ENCODE results near the gene CHEK2. TPM values are rescaled to one million over a fixed set of nuclear protein-coding genes. Genes with fewer than 3 reads are reported as not detected.
A peak's percentile ranks its signal among the peaks of the same experiment; 100 is the strongest.
"Not testable (repeated sequence)": the region's sequence is repeated elsewhere in the genome, so short reads cannot be mapped to it uniquely, and the experiment has no call there.

The CHEK2 gene
- total and polyA plus RNA-seq, 4 donors: 6.0 to 10.4 (median 9.3) TPM

DNA sequence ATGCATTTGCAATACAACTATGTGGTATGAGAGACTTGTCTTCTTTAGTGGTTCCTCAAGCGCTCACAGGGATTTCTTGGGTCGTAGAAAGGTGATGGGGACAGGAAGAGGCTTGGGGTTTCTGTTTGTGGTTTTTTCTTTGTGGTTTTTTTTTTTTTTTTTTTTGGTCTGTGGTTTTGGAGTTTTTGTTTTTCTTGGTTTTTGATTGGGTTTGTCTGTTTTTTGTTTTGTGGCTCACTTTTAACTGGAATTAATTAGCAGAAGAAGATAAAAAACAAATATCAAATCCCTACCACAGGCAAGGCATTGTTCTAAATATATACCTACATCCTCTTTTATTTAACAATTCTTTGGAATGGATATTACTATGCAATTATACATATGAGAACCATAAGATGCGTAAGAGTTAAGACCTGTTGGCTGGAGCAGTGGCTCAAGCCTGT, 67.5 kb downstream of the CHEK2 start:
- ATAC-seq (ENCODE audit: insufficient read depth, low FRiP score) (no peak), DNase-seq (peak in 2 of 3 donors; percentile 16 to 21)
- Histone ChIP-seq H3K27me3 (ENCODE audit: control insufficient read depth in 3 of 3, insufficient read depth in 3 of 3, low read length in 2 of 3) (no peaks in the 10 kb centered on the region), H3K4me3 (no peak overlapping the region), H3K9ac (ENCODE audit: insufficient read depth in 1 of 2, low read length in 2 of 2) (no peak overlapping the region), H3K36me3 (ENCODE audit: control insufficient read depth in 4 of 4, insufficient read depth in 4 of 4, low read length in 4 of 4) (no peaks in the 10 kb centered on the region), H3K27ac (ENCODE audit: low read depth in 1 of 2, low read length in 1 of 2) (no peak overlapping the region), H3K9me3 (ENCODE audit: control insufficient read depth in 4 of 4, insufficient read depth in 3 of 4, low read length in 3 of 4) (no peaks in the 10 kb centered on the region), H3K4me1 (ENCODE audit: control insufficient read depth in 5 of 5, insufficient read depth in 5 of 5, low read length in 5 of 5) (peaks cover 0 to 3% (median 0%) of the 10 kb centered on the region in 5 donors)
- 36 to 53% methylated on average over 3 of the region's 3 CpGs for WGBS, 2 donors
- TF ChIP-seq, protein P1, sequence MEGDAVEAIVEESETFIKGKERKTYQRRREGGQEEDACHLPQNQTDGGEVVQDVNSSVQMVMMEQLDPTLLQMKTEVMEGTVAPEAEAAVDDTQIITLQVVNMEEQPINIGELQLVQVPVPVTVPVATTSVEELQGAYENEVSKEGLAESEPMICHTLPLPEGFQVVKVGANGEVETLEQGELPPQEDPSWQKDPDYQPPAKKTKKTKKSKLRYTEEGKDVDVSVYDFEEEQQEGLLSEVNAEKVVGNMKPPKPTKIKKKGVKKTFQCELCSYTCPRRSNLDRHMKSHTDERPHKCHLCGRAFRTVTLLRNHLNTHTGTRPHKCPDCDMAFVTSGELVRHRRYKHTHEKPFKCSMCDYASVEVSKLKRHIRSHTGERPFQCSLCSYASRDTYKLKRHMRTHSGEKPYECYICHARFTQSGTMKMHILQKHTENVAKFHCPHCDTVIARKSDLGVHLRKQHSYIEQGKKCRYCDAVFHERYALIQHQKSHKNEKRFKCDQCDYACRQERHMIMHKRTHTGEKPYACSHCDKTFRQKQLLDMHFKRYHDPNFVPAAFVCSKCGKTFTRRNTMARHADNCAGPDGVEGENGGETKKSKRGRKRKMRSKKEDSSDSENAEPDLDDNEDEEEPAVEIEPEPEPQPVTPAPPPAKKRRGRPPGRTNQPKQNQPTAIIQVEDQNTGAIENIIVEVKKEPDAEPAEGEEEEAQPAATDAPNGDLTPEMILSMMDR (IDR thresholded peaks at IDR 0.05; ENCODE audit: control extremely low read depth, extremely low read depth): no peak

DNA sequence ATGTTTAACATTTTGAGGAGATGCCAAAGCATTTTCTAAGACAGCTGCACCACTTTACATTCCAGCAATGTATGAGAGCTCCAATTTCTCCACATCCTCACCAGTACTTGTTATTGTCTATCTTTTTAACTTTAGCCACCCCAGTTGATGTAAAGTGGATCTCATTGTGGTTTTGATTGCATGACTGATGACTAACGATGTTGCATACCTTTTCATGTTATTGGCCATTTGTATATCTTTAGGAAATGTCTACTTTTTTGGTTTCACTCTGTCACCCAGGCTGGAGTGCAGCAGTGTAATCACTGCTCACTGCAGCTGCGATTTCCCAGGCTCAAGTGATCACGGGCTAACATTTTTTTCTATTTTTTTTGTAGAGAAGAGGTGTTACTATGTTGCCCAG, 70.9 kb downstream of the CHEK2 start:
- Histone ChIP-seq H3K9me3 (ENCODE audit: control insufficient read depth in 4 of 4, insufficient read depth in 3 of 4, low read length in 3 of 4) (no peaks in the 10 kb centered on the region), H3K9ac (ENCODE audit: insufficient read depth in 1 of 2, low read length in 2 of 2) (no peak overlapping the region), H3K27ac (ENCODE audit: low read depth in 1 of 2, low read length in 1 of 2) (no peak overlapping the region), H3K36me3 (ENCODE audit: control insufficient read depth in 4 of 4, insufficient read depth in 4 of 4, low read length in 4 of 4) (no peaks in the 10 kb centered on the region), H3K4me3 (no peak overlapping the region), H3K4me1 (ENCODE audit: control insufficient read depth in 5 of 5, insufficient read depth in 5 of 5, low read length in 5 of 5) (no peaks in the 10 kb centered on the region), H3K27me3 (ENCODE audit: control insufficient read depth in 3 of 3, insufficient read depth in 3 of 3, low read length in 2 of 3) (no peaks in the 10 kb centered on the region)
- TF ChIP-seq, protein P1 (IDR thresholded peaks at IDR 0.05; ENCODE audit: control extremely low read depth, extremely low read depth): no peak
- WGBS, 2 donors: 82 to 83% methylated on average over 3 of the region's 3 CpGs
- ATAC-seq (ENCODE audit: insufficient read depth, low FRiP score) (no peak), DNase-seq (no peak)

DNA sequence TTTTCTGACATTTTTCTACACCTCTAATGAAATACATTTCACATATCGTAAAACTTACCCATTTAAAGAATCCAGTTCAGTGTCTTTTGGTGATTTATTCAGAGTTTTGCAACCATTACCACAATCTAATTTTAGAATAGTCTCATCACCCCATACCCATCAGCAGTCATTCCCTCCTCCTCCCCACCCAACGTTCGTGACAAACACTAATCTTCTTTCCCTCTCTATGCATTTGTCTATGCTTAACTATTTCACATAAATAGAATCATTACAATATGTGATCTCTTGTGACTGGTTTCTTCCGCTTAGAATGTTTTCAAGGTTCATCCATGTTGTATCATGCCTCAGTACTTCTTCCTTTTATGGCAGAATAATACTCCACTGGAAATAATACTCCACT, 71.5 kb downstream of the CHEK2 start:
- Histone ChIP-seq H3K36me3 (ENCODE audit: control insufficient read depth in 4 of 4, insufficient read depth in 4 of 4, low read length in 4 of 4) (no peaks in the 10 kb centered on the region), H3K4me1 (ENCODE audit: control insufficient read depth in 5 of 5, insufficient read depth in 5 of 5, low read length in 5 of 5) (no peaks in the 10 kb centered on the region), H3K27ac (ENCODE audit: low read depth in 1 of 2, low read length in 1 of 2) (no peak overlapping the region), H3K9me3 (ENCODE audit: control insufficient read depth in 4 of 4, insufficient read depth in 3 of 4, low read length in 3 of 4) (no peaks in the 10 kb centered on the region), H3K9ac (ENCODE audit: insufficient read depth in 1 of 2, low read length in 2 of 2) (no peak overlapping the region), H3K4me3 (no peak overlapping the region), H3K27me3 (ENCODE audit: control insufficient read depth in 3 of 3, insufficient read depth in 3 of 3, low read length in 2 of 3) (no peaks in the 10 kb centered on the region)
- TF ChIP-seq, protein P1 (IDR thresholded peaks at IDR 0.05; ENCODE audit: control extremely low read depth, extremely low read depth): no peak
- ATAC-seq (ENCODE audit: insufficient read depth, low FRiP score) (no peak), DNase-seq (no peak)
- WGBS, 2 donors: 56 to 69% methylated on average over 4 of the region's 4 CpGs

DNA sequence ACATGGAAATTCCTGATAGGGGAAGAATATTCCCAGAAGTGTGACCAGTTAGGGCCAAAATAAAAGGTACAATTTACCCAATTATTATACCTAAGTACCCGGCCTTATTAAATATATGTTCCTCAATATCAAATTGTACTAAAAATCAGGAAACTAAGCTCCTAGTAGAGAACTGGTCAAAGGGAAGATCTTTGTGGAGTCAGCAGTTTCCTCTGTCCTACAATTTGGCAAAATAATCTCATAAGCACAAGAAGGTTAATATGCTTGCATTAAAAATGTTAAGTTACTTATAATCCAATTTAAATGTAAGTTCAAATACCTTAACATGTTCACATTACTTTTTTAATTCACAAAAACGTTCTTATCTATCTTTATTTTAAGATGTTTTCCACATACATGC, 72.2 kb downstream of the CHEK2 start:
- H3K4me1 ChIP-seq (ENCODE audit: control insufficient read depth in 5 of 5, insufficient read depth in 5 of 5, low read length in 5 of 5): no peaks in the 10 kb centered on the region
- no peaks in the 10 kb centered on the region for H3K27me3 ChIP-seq (ENCODE audit: control insufficient read depth in 3 of 3, insufficient read depth in 3 of 3, low read length in 2 of 3)
- WGBS, 2 donors: 73 to 85% methylated on average over 2 of the region's 2 CpGs
- ATAC-seq (ENCODE audit: insufficient read depth, low FRiP score) (no peak), DNase-seq (no peak)
- no peaks in the 10 kb centered on the region for H3K9me3 ChIP-seq (ENCODE audit: control insufficient read depth in 4 of 4, insufficient read depth in 3 of 4, low read length in 3 of 4)
- H3K4me3 ChIP-seq: no peak overlapping the region
- TF ChIP-seq, protein P1 (IDR thresholded peaks at IDR 0.05; ENCODE audit: control extremely low read depth, extremely low read depth): no peak
- no peak overlapping the region for H3K27ac ChIP-seq (ENCODE audit: low read depth in 1 of 2, low read length in 1 of 2)
- H3K9ac ChIP-seq (ENCODE audit: insufficient read depth in 1 of 2, low read length in 2 of 2): no peak overlapping the region
- H3K36me3 ChIP-seq (ENCODE audit: control insufficient read depth in 4 of 4, insufficient read depth in 4 of 4, low read length in 4 of 4): no peaks in the 10 kb centered on the region

DNA sequence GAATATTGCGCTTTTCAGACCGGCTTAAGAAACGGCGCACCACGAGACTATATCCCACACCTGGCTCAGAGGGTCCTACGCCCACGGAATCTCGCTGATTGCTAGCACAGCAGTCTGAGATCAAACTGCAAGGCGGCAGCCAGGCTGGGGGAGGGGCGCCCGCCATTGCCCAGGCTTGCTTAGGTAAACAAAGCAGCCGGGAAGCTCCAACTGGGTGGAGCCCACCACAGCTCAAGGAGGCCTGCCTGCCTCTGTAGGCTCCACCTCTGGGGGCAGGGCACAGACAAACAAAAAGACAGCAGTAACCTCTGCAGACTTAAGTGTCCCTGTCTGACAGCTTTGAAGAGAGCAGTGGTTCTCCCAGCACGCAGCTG, 78.1 kb downstream of the CHEK2 start:
- ATAC-seq (ENCODE audit: insufficient read depth, low FRiP score); H3K27ac ChIP-seq (ENCODE audit: low read depth in 1 of 2, low read length in 1 of 2); H3K27me3 ChIP-seq (ENCODE audit: control insufficient read depth in 3 of 3, insufficient read depth in 3 of 3, low read length in 2 of 3); DNase-seq; H3K9ac ChIP-seq (ENCODE audit: insufficient read depth in 1 of 2, low read length in 2 of 2); H3K4me3 ChIP-seq; H3K36me3 ChIP-seq (ENCODE audit: control insufficient read depth in 4 of 4, insufficient read depth in 4 of 4, low read length in 4 of 4); H3K4me1 ChIP-seq (ENCODE audit: control insufficient read depth in 5 of 5, insufficient read depth in 5 of 5, low read length in 5 of 5); H3K9me3 ChIP-seq (ENCODE audit: control insufficient read depth in 4 of 4, insufficient read depth in 3 of 4, low read length in 3 of 4): not testable (repeated sequence)
- no CpG with 5 or more reads among the region's 13 CpGs for WGBS, 2 donors

Data from lung (tissue), 12 donors.